ENCODE measurements around the gene NRIP2. TPM values are rescaled to one million over a fixed set of nuclear protein-coding genes. Genes with fewer than 3 reads are reported as not detected.

The NRIP2 gene
- total and polyA plus RNA-seq, 10 of the 15 experiments (the other 5 are each of a cell fraction or from before 2014, with no cell fraction given): 0.04 to 0.83 (median 0.42) TPM; not detected in 7

DNA sequence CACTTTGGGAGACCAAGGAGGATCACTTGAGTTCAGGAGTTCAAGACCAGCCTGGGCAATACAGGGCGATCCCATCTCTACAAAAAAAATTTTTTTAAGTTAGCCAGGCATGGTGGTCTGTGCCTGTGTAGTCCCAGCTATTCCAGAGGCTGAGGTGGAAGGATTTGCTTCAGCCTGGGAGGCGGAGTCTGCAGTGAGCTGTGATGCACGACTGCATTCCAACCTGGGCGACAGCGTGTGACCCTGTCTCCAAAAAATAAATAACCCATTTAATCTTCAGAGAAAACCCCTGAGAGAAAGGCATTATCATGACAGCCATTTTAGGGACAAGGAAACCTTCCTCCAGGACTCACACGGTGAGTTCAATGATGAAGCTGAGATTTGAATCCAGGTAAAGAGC lies 43.7 kb downstream of the NRIP2 start:
- ChIA-PET CTCF (interaction anchor here (0.9 kb wide), 1 partner anchor 9 kb away, joined by 3 read pairs; no protein-coding TSS in a partner anchor), SMC1A (ENCODE audit: uncharacterized antibody, unreplicated experiment) (no interaction called here), RAD21 (ENCODE audit: unreplicated experiment) (interaction anchor here (1.4 kb wide), 1 partner anchor 22 kb away, joined by 4 read pairs; the partner anchor contains the start of gene ITFG2), POLR2A (no interaction called here)
- H3K4me3 ChIP-seq: no peak overlapping the region
- FAIRE-seq (no peak), DNase-seq (ENCODE audit: low read depth, low spot score) (no peak), ATAC-seq (no peak)
- no peaks in the 10 kb centered on the region for H3K9me3 ChIP-seq (replicated peaks; ENCODE audit: control insufficient read depth, insufficient read depth, low read length)
- H3K27me3 ChIP-seq (replicated peaks in 1 of 2; ENCODE audit: control insufficient read depth in 2 of 2, insufficient read depth in 2 of 2, low read length in 1 of 2): peaks cover 0 to 3% of the 10 kb centered on the region in 2 experiments; a peak in 1 of 4 replicates
- intact Hi-C loops (cut with micrococcal nuclease; ENCODE audit: unreplicated experiment) (no loop called here), in situ Hi-C loops (cut with MboI) (no loop called here)
- 72% methylated on average over 6 of the region's 6 CpGs for WGBS (ENCODE audit: insufficient coverage, insufficient replicate concordance, low lambda C conversion rate, missing lambda C conversion rate)
- H3K9ac ChIP-seq (ENCODE audit: control insufficient read depth, insufficient read depth, low read length): no peak overlapping the region
- no peaks in the 10 kb centered on the region for H3K36me3 ChIP-seq (ENCODE audit: control insufficient read depth in 2 of 2, insufficient read depth in 2 of 2, low read length in 1 of 2)
- H4K20me1 ChIP-seq (ENCODE audit: control insufficient read depth, insufficient read depth): no peaks in the 10 kb centered on the region; the same call in none of the 2 replicates
- H3K27ac ChIP-seq (ENCODE audit: control insufficient read depth, insufficient read depth): no peak overlapping the region
- no peak overlapping the region for H2AFZ ChIP-seq (ENCODE audit: control insufficient read depth, low read depth, low read length)
- H3K4me2 ChIP-seq (ENCODE audit: control insufficient read depth, insufficient read depth): no peak overlapping the region
- no TSS peak for BruUV-seq (replicated peaks)
- TF ChIP-seq STAT3 (IDR thresholded peaks at IDR 0.05; ENCODE audit: low read depth, low read length) (no peak), SPI1 (IDR thresholded peaks at IDR 0.05; ENCODE audit: borderline replicate concordance, insufficient read depth, low read depth, low read length) (no peak), ZBED1 (IDR thresholded peaks at IDR 0.05; ENCODE audit: borderline replicate concordance) (no peak), ZBTB40 (IDR thresholded peaks at IDR 0.05; ENCODE audit: borderline replicate concordance) (no peak), EED (IDR thresholded peaks at IDR 0.05; ENCODE audit: low read depth) (no peak), ATF7 (IDR thresholded peaks at IDR 0.05; ENCODE audit: low read depth) (no peak), TCF3 (IDR thresholded peaks at IDR 0.05; ENCODE audit: borderline replicate concordance, insufficient read depth, low read depth, low read length) (no peak), MTA2 (IDR thresholded peaks at IDR 0.05; ENCODE audit: low read depth) (no peak), CBX5 (IDR thresholded peaks at IDR 0.05; ENCODE audit: low read depth) (no peak), IRF3 (IDR thresholded peaks at IDR 0.05) (no peak), RELA (IDR thresholded peaks at IDR 0.05; ENCODE audit: borderline replicate concordance, partially characterized antibody) (no peak), SUPT20H (IDR thresholded peaks at IDR 0.05; ENCODE audit: borderline replicate concordance, control insufficient read depth, low read depth, low read length) (no peak)
- TF ChIP-seq, protein P1, sequence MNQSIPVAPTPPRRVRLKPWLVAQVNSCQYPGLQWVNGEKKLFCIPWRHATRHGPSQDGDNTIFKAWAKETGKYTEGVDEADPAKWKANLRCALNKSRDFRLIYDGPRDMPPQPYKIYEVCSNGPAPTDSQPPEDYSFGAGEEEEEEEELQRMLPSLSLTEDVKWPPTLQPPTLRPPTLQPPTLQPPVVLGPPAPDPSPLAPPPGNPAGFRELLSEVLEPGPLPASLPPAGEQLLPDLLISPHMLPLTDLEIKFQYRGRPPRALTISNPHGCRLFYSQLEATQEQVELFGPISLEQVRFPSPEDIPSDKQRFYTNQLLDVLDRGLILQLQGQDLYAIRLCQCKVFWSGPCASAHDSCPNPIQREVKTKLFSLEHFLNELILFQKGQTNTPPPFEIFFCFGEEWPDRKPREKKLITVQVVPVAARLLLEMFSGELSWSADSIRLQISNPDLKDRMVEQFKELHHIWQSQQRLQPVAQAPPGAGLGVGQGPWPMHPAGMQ (IDR thresholded peaks at IDR 0.05; ENCODE audit: borderline replicate concordance): no peak
- peaks cover 6% of the 10 kb centered on the region for H3K79me2 ChIP-seq (ENCODE audit: control insufficient read depth, insufficient read depth, low read length)
- no peaks in the 10 kb centered on the region for H3K4me1 ChIP-seq (ENCODE audit: control insufficient read depth, insufficient read depth, low read length)
